ENCODE data around the gene PDE7B.

DNA sequence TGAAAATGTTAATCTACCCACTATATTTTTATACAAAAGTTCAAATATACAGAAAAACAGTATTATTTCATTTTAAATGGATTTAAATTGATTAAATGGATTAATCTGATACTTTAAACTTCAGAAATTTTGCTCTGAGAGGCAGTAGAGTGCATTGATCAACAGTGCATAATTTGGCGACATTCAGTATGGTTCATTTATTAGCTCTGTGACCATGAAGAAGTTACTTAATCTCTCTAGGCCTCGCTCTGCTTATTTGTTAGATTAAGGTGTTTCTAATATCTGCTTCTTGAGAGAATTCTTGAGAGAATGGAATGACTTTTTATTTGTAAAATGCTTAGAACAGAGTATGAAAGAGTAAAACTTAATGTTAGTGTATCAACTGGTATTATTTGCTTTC, 8.9 kb downstream of the PDE7B start:
- TF ChIP-seq, protein P1, sequence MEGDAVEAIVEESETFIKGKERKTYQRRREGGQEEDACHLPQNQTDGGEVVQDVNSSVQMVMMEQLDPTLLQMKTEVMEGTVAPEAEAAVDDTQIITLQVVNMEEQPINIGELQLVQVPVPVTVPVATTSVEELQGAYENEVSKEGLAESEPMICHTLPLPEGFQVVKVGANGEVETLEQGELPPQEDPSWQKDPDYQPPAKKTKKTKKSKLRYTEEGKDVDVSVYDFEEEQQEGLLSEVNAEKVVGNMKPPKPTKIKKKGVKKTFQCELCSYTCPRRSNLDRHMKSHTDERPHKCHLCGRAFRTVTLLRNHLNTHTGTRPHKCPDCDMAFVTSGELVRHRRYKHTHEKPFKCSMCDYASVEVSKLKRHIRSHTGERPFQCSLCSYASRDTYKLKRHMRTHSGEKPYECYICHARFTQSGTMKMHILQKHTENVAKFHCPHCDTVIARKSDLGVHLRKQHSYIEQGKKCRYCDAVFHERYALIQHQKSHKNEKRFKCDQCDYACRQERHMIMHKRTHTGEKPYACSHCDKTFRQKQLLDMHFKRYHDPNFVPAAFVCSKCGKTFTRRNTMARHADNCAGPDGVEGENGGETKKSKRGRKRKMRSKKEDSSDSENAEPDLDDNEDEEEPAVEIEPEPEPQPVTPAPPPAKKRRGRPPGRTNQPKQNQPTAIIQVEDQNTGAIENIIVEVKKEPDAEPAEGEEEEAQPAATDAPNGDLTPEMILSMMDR (IDR thresholded peaks at IDR 0.05): no peak
- TF ChIP-seq POLR2AphosphoS5 (IDR thresholded peaks at IDR 0.05) (no peak), EP300 (IDR thresholded peaks at IDR 0.05) (no peak)
